Loucy (cell line): Measurements from ENCODE around the gene NEMP2.

Experiments
- H2AFZ ChIP-seq: fragments of 200-600 bp; sonication (generic); 2 replicates; pipeline ENCODE4 v1.6.0; 2016; ENCODE audit warnings: antibody characterized with exemption, mild to moderate bottlenecking, low read length, moderate library complexity
- H3F3A ChIP-seq: fragments of 200-600 bp; 2 replicates; pipeline ENCODE4 v1.6.0; 2016; ENCODE audit warnings: antibody characterized with exemption, low read depth, mild to moderate bottlenecking
- H3K27me3 ChIP-seq: fragments of 200-600 bp; sonication (generic); 2 replicates; pipeline ENCODE4 v1.6.1; 2014; ENCODE audit warnings: low read length, mild to moderate bottlenecking; ENCODE audit not compliant: insufficient read depth, poor library complexity, severe bottlenecking
- H3K36me3 ChIP-seq: fragments of 200-600 bp; sonication (generic); 2 replicates; pipeline ENCODE4 v1.6.1; 2016; ENCODE audit warnings: low read length; ENCODE audit not compliant: insufficient read depth
- H3K4me1 ChIP-seq: fragments of 200-600 bp; sonication (generic); 2 replicates; pipeline ENCODE4 v1.5.1; 2014; ENCODE audit warnings: low read length, mild to moderate bottlenecking; ENCODE audit not compliant: insufficient read depth, poor library complexity, severe bottlenecking
- H3K4me2 ChIP-seq: fragments of 200-600 bp; sonication (generic); 2 replicates; pipeline ENCODE4 v1.6.0; 2014; ENCODE audit warnings: antibody characterized with exemption, low read length, low read depth, mild to moderate bottlenecking; ENCODE audit not compliant: poor library complexity, severe bottlenecking
- H3K4me3 ChIP-seq: fragments of 200-600 bp; sonication (generic); 2 replicates; pipeline ENCODE4 v1.5.1; 2014; ENCODE audit warnings: low read length, mild to moderate bottlenecking, mixed read lengths; ENCODE audit not compliant: poor library complexity, severe bottlenecking
- H3K79me2 ChIP-seq: fragments of 200-600 bp; sonication (generic); 2 replicates; pipeline ENCODE4 v1.6.1; 2014; ENCODE audit warnings: low read length; ENCODE audit not compliant: insufficient read depth
- H3K9ac ChIP-seq: fragments of 200-600 bp; sonication (generic); 2 replicates; pipeline ENCODE4 v1.6.0; 2014; ENCODE audit warnings: mild to moderate bottlenecking, low read depth, low read length, moderate library complexity; ENCODE audit not compliant: poor library complexity, severe bottlenecking
- H3K9me2 ChIP-seq: fragments of 200-600 bp; sonication (generic); replicated peaks from 2 replicates; pipeline ENCODE4 v1.6.1; 2016; ENCODE audit warnings: low read depth, low read length, mixed read lengths
- H3K9me3 ChIP-seq: fragments of 200-600 bp; sonication (generic); 2 replicates; pipeline ENCODE4 v1.6.1; 2014; ENCODE audit warnings: mild to moderate bottlenecking, antibody characterized with exemption, low read length, low read depth; ENCODE audit not compliant: insufficient read depth
- H4K20me1 ChIP-seq: fragments of 200-600 bp; sonication (generic); 2 replicates; pipeline ENCODE4 v1.6.0; 2014; ENCODE audit warnings: antibody characterized with exemption, low read length, mild to moderate bottlenecking; ENCODE audit not compliant: insufficient read depth, poor library complexity, severe bottlenecking
- CTCF ChIP-seq: fragments of 200-600 bp; sonication (generic); conservative IDR thresholded peaks from 2 replicates; pipeline ENCODE4 v1.5.1; 2014; ENCODE audit warnings: mild to moderate bottlenecking, antibody characterized with exemption, low read length
- EZH2phosphoT487 ChIP-seq: fragments of 200-600 bp; IDR thresholded peaks from 2 replicates; pipeline ENCODE4 v1.6.1; 2018; ENCODE audit warnings: antibody characterized with exemption, mild to moderate bottlenecking, moderate library complexity, borderline replicate concordance

The NEMP2 gene

GRCh38 chr2:190519975-190520767, 14.4 kb downstream of the NEMP2 start:
- no peak overlapping the region for H3K9ac ChIP-seq
- TF ChIP-seq EZH2phosphoT487: no peak
- TF ChIP-seq CTCF: no peak
- peak overlapping the region; percentile 12 for H3K4me2 ChIP-seq
- H3K4me3 ChIP-seq: no peak overlapping the region
- H3K9me2 ChIP-seq: no peaks in the 10 kb centered on the region
- no peaks in the 10 kb centered on the region for H3K27me3 ChIP-seq
- no peaks in the 10 kb centered on the region for H3K9me3 ChIP-seq
- no peaks in the 10 kb centered on the region for H3K79me2 ChIP-seq
- no peaks in the 10 kb centered on the region for H4K20me1 ChIP-seq
- no peaks in the 10 kb centered on the region for H3K36me3 ChIP-seq
- no peak overlapping the region for H2AFZ ChIP-seq
- H3K4me1 ChIP-seq: peaks cover 33% of the 10 kb centered on the region
- H3F3A ChIP-seq: no peaks in the 10 kb centered on the region

- no peak overlapping the region for H3K9ac ChIP-seq
- H3K4me2 ChIP-seq: no peak overlapping the region
- no peaks in the 10 kb centered on the region for H3K27me3 ChIP-seq
- no peaks in the 10 kb centered on the region; the same call in 1 of the 2 replicates for H3K36me3 ChIP-seq
- TF ChIP-seq EZH2phosphoT487: no peak
- no peak for TF ChIP-seq CTCF
- H3K4me3 ChIP-seq: no peak overlapping the region
- H2AFZ ChIP-seq: no peak overlapping the region
- H3K9me3 ChIP-seq: no peaks in the 10 kb centered on the region
- H3K9me2 ChIP-seq: no peaks in the 10 kb centered on the region
- H3F3A ChIP-seq: no peaks in the 10 kb centered on the region
- H3K79me2 ChIP-seq: no peaks in the 10 kb centered on the region
- no peaks in the 10 kb centered on the region for H4K20me1 ChIP-seq
- H3K4me1 ChIP-seq: peaks cover 34% of the 10 kb centered on the region
Measured at GRCh38 chr2:190517468-190517867, 17.1 kb downstream of the NEMP2 start.

GRCh38 chr2:190515687-190516086, 18.8 kb downstream of the NEMP2 start:
- Histone ChIP-seq H3K79me2 (no peaks in the 10 kb centered on the region), H3K4me1 (peaks cover 29% of the 10 kb centered on the region), H3F3A (no peaks in the 10 kb centered on the region), H4K20me1 (no peaks in the 10 kb centered on the region), H3K9ac (peak overlapping the region; percentile 44), H3K9me3 (no peaks in the 10 kb centered on the region), H3K4me3 (peak overlapping the region; percentile 12), H3K9me2 (no peaks in the 10 kb centered on the region), H3K4me2 (peak overlapping the region; percentile 32), H2AFZ (no peak overlapping the region), H3K36me3 (no peaks in the 10 kb centered on the region; the same call in 1 of the 2 replicates), H3K27me3 (no peaks in the 10 kb centered on the region)
- TF ChIP-seq EZH2phosphoT487: no peak
- no peak for TF ChIP-seq CTCF
